GM19351 (cell line): ENCODE data around the gene OR4N5.

ENCODE experiments used
- ATAC-seq: cut with Tn5 transposase; IDR thresholded peaks from one replicate; pipeline ENCODE4 v1.9.1; 2021; ENCODE audit warnings: mild to moderate bottlenecking, moderate library complexity; ENCODE audit not compliant: unreplicated experiment

Gene OR4N5

DNA sequence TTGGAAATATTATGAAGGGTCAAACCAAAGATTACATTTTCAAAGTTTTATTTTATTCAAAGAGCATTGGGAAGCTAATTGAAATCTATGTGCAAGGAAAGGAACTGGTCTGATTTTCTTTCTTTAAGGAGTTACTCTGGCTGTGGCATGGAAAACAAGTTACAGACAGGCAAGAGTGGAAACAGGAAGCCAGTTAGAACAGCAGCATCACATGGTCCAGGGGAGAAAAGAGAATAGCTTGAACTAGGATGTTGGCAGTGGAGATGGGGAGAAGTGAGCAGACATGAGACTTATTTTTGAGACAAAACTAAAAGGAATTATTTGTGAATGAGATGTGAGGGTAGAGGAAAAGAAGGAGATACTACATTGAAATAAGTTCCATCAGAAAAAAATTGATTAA, 55.5 kb downstream of the OR4N5 start:
- no peak for ATAC-seq
